Measurements from ENCODE around the gene EFTUD2.

Gene EFTUD2

GRCh38 chr17:44887016-44887415 is 12.2 kb downstream of the EFTUD2 start:
- DNase-seq, result no peak

- no peak for DNase-seq
Measured at GRCh38 chr17:44884941-44885340, 14.3 kb downstream of the EFTUD2 start.

- DNase-seq, result no peak
Measured at GRCh38 chr17:44881145-44881544, 18.1 kb downstream of the EFTUD2 start.

DNA sequence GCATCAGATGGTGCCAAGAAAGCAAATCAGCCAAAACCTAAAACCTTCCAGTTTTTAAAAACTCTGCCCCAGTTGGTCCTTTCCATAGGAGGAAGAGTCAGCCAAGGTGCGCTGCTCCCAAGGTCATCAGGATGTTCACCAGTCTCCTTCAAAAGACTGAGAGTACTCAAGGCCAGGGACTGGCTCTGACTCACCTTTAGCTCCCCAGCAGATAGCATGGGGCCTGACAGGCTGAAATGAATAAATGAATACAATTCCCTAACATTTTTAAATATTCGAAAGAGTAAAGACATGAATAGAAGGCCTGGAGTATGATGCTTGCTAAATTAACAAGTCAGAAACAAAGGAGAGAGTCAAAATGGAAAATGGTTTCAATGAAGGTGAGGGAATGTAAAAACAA is 19.2 kb downstream of the EFTUD2 start:
- DNase-seq, result no peak

DNA sequence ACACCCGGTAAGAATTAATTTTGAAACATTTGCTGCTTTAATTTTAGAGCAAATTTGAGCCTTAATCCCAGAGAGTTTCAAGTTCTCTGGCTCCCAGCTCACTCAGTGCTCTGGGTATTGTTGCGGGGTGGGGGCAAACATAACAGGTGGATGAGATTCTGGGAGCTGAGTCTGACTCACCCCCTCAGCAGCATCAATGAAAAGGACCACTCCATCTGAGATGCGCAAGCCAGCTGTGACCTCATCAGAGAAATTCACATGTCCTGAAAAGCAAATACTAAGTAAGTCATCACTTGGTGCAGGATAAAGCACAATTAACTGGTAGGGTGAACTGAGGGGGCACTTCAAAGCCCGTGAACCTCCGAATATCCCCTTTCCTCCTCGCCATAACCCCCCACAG is 19.9 kb downstream of the EFTUD2 start:
- no peak for DNase-seq

DNA sequence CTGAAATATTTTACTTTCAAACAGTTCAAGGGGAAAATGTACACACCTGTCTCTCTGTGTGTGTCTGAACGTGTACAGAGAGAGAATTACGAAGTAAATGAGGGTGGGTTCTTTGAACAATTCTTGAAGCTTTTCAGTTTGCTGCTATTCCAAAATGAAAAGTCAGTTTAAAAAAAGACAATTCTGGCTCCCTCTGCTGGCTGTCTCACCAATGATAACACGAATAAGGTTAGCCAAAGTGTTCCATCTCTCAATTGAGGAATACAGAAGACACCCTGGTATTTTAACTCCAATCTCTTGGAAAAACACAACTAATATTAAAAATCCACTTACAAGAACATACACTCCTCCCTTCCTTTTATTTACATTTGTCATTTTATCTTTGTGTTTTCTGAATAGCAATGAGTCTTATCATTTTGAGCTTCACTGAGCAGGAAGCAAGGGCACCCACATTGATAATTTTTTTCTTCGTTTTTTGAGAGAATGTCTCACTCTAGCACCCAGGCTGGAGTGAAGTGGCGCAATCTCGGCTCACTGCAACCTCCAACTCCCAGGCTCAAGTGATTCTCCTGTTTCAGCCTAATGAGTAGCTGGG is 20.5 kb downstream of the EFTUD2 start:
- DNase-seq, result no peak

- DNase-seq, result no peak
Measured at GRCh38 chr17:44877121-44877520, 22.1 kb downstream of the EFTUD2 start.

- no peak for DNase-seq
Measured at GRCh38 chr17:44875761-44876160, 23.5 kb downstream of the EFTUD2 start.

- no peak for DNase-seq
Measured at GRCh38 chr17:44872131-44872768, 27.0 kb downstream of the EFTUD2 start.

DNA sequence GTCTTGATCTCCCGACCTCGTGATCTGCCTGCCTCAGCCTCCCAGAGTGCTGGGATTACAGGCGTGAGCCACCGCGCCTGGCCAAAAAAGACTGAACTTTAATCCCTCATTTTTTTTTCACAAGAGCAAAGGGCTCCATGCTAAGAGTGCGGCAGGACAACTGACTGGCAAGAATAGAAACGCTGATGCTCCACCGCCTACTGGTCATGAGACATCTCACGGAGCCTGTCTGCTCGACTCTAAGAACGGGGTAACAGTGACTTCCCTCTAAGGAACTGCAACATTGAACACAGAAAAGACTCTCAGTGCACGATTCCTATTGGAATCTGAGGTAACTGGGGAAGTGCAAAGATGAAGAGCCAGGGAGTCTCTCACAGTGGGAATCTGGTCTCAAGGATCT is 27.7 kb downstream of the EFTUD2 start:
- no peak for DNase-seq

DNA sequence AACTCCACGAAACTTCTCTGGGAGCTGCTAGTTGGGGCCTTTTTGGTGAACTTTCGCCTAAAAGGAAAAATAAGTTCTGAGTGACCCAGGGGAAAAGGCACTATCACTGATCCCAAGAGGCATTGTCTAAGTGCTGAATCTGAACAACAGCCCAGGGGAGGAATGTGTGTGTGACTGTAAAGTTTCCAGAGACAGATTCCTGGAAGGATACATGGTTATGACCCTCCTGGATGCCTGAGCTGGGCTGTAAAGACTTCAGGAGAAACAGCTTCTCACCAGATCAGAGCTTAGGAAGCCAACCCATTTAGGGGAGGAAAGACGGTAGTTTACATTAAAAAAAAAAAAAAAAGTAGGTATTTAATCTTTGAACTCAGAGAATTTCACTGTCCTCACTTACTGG is 31.4 kb downstream of the EFTUD2 start:
- no peak for DNase-seq

- no peak for DNase-seq
Measured at GRCh38 chr17:44865931-44866330, 33.3 kb downstream of the EFTUD2 start.

GRCh38 chr17:44865231-44865660 is 34.0 kb downstream of the EFTUD2 start:
- peak; percentile 31 to 53 (median 38) for DNase-seq

DNA sequence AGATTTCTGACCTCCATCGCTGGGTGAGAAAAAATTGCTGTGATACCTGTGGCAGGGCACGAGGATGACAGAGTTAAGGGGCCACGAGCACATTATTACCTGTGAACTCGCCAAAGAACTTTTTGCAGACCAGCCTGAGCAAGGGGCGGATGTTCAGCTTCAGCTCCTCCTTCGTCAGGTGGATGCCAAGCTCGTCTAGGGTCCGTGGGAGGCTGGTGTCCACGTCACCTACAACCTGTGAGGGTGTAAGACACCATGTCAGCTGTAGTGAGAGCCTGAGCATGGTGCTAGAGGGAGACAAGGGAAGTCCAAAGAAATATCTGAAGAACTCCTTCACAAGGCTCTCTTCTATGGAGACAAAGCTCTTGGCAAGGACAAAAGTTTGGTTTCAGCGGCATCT is 34.4 kb downstream of the EFTUD2 start:
- no peak for DNase-seq

GRCh38 chr17:44863061-44863918 is 36.0 kb downstream of the EFTUD2 start:
- no peak for DNase-seq

DNA sequence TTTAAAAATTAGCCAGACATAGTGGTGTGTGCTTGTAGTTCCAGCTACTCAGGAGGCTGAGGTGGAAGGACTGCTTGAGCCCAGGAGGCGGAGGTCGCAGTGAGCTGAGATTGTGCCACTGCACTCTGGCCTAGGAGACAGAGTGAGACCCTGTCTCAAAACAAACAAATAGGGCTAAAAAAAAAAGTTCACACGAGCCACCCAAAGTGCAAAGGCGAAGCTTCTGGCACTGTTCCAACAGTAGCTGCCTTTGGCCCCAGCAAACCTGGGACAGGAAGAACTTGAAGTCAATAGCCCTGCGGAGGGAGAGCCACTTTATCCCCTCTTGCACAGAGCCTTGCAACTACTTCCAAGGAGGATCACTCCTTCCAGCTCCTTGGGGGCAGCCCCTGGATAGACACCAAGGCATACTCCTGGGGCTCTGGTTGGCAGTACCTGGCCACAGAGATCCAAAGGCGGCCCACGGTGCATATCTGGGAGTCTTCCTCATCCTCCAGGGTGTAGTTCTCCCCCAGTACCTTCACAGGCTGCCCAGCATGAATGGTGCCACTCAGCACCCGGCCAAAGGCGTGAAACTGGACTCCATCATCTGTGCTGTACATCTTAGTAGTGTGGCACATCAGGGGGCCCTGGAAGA is 36.8 kb downstream of the EFTUD2 start:
- DNase-seq, result no peak

GRCh38 chr17:44859701-44860100 is 39.5 kb downstream of the EFTUD2 start:
- DNase-seq, result no peak

DNA sequence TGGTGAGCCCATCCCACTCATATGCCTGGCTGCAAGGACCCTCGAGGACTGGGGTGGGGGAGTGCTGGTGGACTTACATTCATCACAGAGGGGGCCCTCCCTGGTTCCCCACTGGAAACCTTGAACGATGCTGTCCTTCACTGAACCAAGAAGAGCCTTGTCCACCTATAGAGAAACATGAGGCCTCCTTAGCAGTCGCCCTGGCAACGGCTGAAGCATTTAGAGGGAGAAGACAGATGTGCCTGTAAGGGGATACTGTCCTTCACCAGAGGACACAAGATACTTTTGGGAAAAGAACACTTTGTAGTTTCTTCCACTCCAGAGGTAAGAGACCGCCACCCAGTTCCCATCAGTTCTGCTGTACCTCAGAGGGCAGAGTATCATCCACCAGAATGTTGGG is 45.1 kb downstream of the EFTUD2 start:
- no peak for DNase-seq

- DNase-seq, result no peak
Measured at GRCh38 chr17:44850612-44851011, 48.6 kb downstream of the EFTUD2 start.

GRCh38 chr17:44850025-44850424 is 49.2 kb downstream of the EFTUD2 start:
- no peak for DNase-seq

DNA sequence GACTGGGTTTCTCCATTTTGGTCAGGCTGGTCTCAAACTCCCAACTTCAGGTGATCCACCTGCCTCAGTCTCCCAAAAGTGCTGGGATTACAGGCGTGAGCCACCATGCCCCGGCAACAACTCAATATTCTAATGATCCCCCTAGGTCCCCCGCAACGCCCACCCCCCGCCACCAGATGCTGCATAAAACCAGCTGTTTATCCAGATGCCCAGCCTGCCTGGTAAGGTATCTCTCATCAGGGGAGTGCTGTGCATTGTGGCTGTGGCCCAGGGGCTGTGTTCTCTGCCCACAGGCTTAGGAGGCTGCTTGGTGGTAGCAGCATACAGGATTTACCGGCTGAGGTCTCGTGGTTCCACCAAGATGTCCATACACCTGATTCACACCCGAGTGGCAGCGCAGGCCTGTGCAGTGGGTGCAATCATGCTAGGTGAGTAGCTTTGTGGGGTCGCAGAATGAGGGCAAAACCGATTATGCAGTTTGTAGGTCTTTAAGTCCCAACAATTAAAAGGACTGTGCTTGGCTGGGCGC is 50.2 kb downstream of the EFTUD2 start:
- DNase-seq, result no peak

- no peak for DNase-seq
Measured at GRCh38 chr17:44848257-44848795, 50.9 kb downstream of the EFTUD2 start.

DNA sequence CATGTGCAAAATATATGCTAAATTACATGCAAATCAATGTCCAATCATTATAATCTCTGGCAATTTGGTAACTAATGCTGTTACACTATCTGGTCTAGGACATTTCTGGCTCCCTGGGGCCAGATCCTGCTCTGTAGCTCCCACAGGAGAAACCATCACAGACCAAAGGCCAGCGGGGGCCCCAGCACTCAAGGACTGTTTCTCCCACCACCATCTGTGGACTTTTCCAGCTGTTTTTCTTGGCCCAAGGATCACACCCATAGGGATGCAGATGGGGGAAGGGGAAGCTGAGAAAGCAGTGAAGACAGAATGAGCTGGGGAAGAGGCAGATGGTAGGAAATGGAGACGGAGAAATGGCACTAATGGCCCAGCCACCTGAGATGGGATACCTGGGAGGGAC is 51.7 kb downstream of the EFTUD2 start, which contains the start of gene HIGD1B:
Gene HIGD1B, plus strand, starts transcription at position 298 of the 400 bp plus-strand sequence. CDS start 270 bp downstream, outside the sequence.
- no peak for DNase-seq

All from activated CD4-positive, CD25-positive, alpha-beta regulatory T cell (primary cell).